Measurements from ENCODE around the gene GRIK2. TPM values are rescaled to one million over a fixed set of nuclear protein-coding genes. Genes with fewer than 3 reads are reported as not detected.

The GRIK2 gene
- total RNA-seq, 3 donors from 2014 or later: 1.3 to 1.8 (median 1.5) TPM

DNA sequence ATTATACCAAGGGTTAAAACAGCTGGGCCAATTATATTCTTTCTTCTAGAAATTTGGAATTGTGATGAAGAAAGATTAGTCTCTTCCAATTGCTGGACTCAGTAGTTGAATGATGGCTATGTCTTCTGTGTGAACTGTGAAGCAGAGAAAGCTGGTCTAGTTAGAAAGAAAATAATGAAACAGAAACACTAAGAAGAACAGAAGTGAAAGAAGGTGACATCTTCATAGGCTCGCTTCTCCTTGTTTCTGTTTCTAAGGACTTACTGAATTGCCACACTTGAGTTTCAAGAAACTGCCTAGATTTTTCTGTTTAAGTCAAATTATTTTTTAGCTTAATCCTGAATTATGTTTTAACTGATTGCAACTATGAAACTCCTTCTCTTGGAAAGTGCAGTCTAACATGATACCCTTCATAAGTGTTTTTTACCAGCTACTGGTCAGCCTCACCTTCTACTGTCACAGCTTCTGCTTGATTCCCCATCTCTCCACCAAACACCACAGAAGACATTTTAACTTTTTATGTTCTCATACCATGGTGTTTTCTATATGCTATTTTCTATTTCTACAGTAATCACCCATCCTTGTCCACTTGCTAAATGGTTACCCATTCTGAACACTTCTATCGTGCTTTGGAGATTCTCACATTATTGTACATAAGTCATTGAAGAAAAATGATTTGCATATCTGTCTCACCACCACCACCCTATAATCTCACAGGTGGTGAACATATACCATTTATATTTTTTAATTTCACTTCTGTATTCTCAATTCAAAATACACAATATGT lies 268.8 kb downstream of the GRIK2 start:
- DNase-seq (no peak), ATAC-seq (no peak)
- H3K36me3 ChIP-seq (ENCODE audit: low read depth): no peaks in the 10 kb centered on the region
- H3K9me3 ChIP-seq: no peaks in the 10 kb centered on the region
- H3K4me3 ChIP-seq: no peak overlapping the region
- H3K4me1 ChIP-seq (ENCODE audit: low read depth): no peaks in the 10 kb centered on the region
- intact Hi-C loops (cut with DNase I, micrococcal nuclease): no loop called here
- TF ChIP-seq, protein P1, sequence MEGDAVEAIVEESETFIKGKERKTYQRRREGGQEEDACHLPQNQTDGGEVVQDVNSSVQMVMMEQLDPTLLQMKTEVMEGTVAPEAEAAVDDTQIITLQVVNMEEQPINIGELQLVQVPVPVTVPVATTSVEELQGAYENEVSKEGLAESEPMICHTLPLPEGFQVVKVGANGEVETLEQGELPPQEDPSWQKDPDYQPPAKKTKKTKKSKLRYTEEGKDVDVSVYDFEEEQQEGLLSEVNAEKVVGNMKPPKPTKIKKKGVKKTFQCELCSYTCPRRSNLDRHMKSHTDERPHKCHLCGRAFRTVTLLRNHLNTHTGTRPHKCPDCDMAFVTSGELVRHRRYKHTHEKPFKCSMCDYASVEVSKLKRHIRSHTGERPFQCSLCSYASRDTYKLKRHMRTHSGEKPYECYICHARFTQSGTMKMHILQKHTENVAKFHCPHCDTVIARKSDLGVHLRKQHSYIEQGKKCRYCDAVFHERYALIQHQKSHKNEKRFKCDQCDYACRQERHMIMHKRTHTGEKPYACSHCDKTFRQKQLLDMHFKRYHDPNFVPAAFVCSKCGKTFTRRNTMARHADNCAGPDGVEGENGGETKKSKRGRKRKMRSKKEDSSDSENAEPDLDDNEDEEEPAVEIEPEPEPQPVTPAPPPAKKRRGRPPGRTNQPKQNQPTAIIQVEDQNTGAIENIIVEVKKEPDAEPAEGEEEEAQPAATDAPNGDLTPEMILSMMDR (IDR thresholded peaks at IDR 0.05): no peak

- intact Hi-C loops (cut with DNase I, micrococcal nuclease): no loop called here
- TF ChIP-seq, protein P1 (IDR thresholded peaks at IDR 0.05): no peak
- Histone ChIP-seq H3K4me1 (ENCODE audit: low read depth) (no peaks in the 10 kb centered on the region), H3K4me3 (no peak overlapping the region), H3K36me3 (ENCODE audit: low read depth) (no peaks in the 10 kb centered on the region), H3K9me3 (no peaks in the 10 kb centered on the region)
- no peak for ATAC-seq
- DNase-seq: no peak
Measured at GRCh38 chr6:101663100-101663499, 269.6 kb downstream of the GRIK2 start.

GRCh38 chr6:101666256-101666655 lies 272.7 kb downstream of the GRIK2 start:
- Histone ChIP-seq H3K4me1 (ENCODE audit: low read depth) (no peaks in the 10 kb centered on the region), H3K36me3 (ENCODE audit: low read depth) (no peaks in the 10 kb centered on the region), H3K9me3 (no peaks in the 10 kb centered on the region), H3K4me3 (no peak overlapping the region)
- ATAC-seq: no peak
- TF ChIP-seq, protein P1 (IDR thresholded peaks at IDR 0.05): no peak
- no peak for DNase-seq
- intact Hi-C loops (cut with DNase I, micrococcal nuclease): no loop called here

GRCh38 chr6:101668496-101669030 lies 275.1 kb downstream of the GRIK2 start:
- H3K4me3 ChIP-seq: no peak overlapping the region
- no peak for ATAC-seq

GRCh38 chr6:101676187-101676586 lies 282.7 kb downstream of the GRIK2 start:
- ATAC-seq: no peak
- no peaks in the 10 kb centered on the region for H3K4me1 ChIP-seq (ENCODE audit: low read depth)
- TF ChIP-seq, protein P1 (IDR thresholded peaks at IDR 0.05): no peak
- H3K36me3 ChIP-seq (ENCODE audit: low read depth): no peaks in the 10 kb centered on the region
- no peak for DNase-seq
- H3K4me3 ChIP-seq: no peak overlapping the region
- intact Hi-C loops (cut with DNase I, micrococcal nuclease): no loop called here
- H3K9me3 ChIP-seq: no peaks in the 10 kb centered on the region

More at GRCh38 chr6:101668496-101669030, 275.1 kb downstream of the GRIK2 start:
- TF ChIP-seq, protein P1 (IDR thresholded peaks at IDR 0.05): no peak
- DNase-seq: no peak
- Histone ChIP-seq H3K9me3 (no peaks in the 10 kb centered on the region), H3K36me3 (ENCODE audit: low read depth) (no peaks in the 10 kb centered on the region), H3K4me1 (ENCODE audit: low read depth) (no peaks in the 10 kb centered on the region)
- intact Hi-C loops (cut with DNase I, micrococcal nuclease): no loop called here
